GM12878 (cell line): Measurements from ENCODE around the gene ZDHHC7. TPM values are rescaled to one million over a fixed set of nuclear protein-coding genes. Genes with fewer than 3 reads are reported as not detected.

Experiments used
- ATAC-seq: fragments of 200-7000 bp; cut with Tn5 transposase; 3 replicates; pipeline ENCODE4 v1.9.1; 2020; ENCODE audit warnings: mild to moderate bottlenecking, moderate library complexity
- BruUV-seq: library from RNA; stranded (reverse); fragments of 400-500 nt; replicated peaks from 2 replicates; lab custom pipeline; 2021; lab: Mats Ljungman, UMichigan
- CTCF ChIA-PET: fragments of 300-600 bp; sonication (Branson Sonifier 250); formaldehyde crosslinking; extraction: SDS; loops from one replicate; lab custom pipeline; 2021; ENCODE audit warnings: inconsistent platforms; lab: Yijun Ruan, JAX
- POLR2A ChIA-PET: fragments of 350-600 bp; formaldehyde crosslinking; extraction: SDS; loops from one replicate; lab custom pipeline; 2021; ENCODE audit warnings: inconsistent platforms; lab: Charles Lee
- RAD21 ChIA-PET: fragments of 300-600 bp; sonication (Branson Sonifier 250); formaldehyde crosslinking; loops from one replicate; lab custom pipeline; 2023; ENCODE audit warnings: antibody characterized with exemption; ENCODE audit not compliant: unreplicated experiment; lab: Charles Lee
- SMC1A ChIA-PET: fragments of 300-600 bp; sonication (Branson Sonifier 250); formaldehyde crosslinking; loops from one replicate; lab custom pipeline; 2023; ENCODE audit not compliant: unreplicated experiment, uncharacterized antibody; lab: Charles Lee
- DNase-seq: peaks from one replicate; pipeline ENCODE4 v3.0.0-alpha.2; 2011; ENCODE audit warnings: low read depth, low spot score
- FAIRE-seq: peaks from 3 replicates; lab custom pipeline; 2011; peaks lifted over from hg19 to GRCh38; lab: Jason Lieb, UNC
- H2AFZ ChIP-seq: 2 replicates; pipeline ENCODE4 v1.6.0; 2011; ENCODE audit warnings: low read depth, low read length, control low read depth; ENCODE audit not compliant: control insufficient read depth
- H3K27ac ChIP-seq: 2 replicates; pipeline ENCODE4 v1.5.1; 2011; ENCODE audit warnings: control low read depth; ENCODE audit not compliant: control insufficient read depth, insufficient read depth
- H3K27me3 ChIP-seq, 2 experiments: replicated peaks in 1 of 2; 2 replicates each; pipeline versions ENCODE4 v1.6.0 to v1.6.1; 2011; ENCODE audit warnings: low read length in 1 of 2; ENCODE audit not compliant: control insufficient read depth in 2 of 2, insufficient read depth in 2 of 2
- H3K36me3 ChIP-seq, 2 experiments: 2 replicates each; pipeline ENCODE4 v1.5.1; 2011; ENCODE audit warnings: low read length in 1 of 2; ENCODE audit not compliant: control insufficient read depth in 2 of 2, insufficient read depth in 2 of 2
- H3K4me1 ChIP-seq: 2 replicates; pipeline ENCODE4 v1.6.1; 2011; ENCODE audit warnings: mild to moderate bottlenecking, low read length, moderate library complexity, mixed read lengths; ENCODE audit not compliant: control insufficient read depth, insufficient read depth
- H3K4me2 ChIP-seq: 2 replicates; pipeline ENCODE4 v1.6.0; 2011; ENCODE audit warnings: control low read depth; ENCODE audit not compliant: control insufficient read depth, insufficient read depth
- H3K4me3 ChIP-seq: fragments of 200-600 bp; sonication (generic); 2 replicates; pipeline ENCODE4 v1.5.1; 2016
- H3K79me2 ChIP-seq: 2 replicates; pipeline ENCODE4 v1.6.0; 2011; ENCODE audit warnings: low read length; ENCODE audit not compliant: control insufficient read depth, insufficient read depth
- H3K9ac ChIP-seq: 2 replicates; pipeline ENCODE4 v1.8.0; 2011; ENCODE audit warnings: low read length, control low read depth, mixed read lengths; ENCODE audit not compliant: control insufficient read depth, insufficient read depth
- H3K9me3 ChIP-seq: replicated peaks from 3 replicates; pipeline ENCODE4 v1.5.1; 2011; ENCODE audit warnings: mild to moderate bottlenecking, low read length; ENCODE audit not compliant: control insufficient read depth, insufficient read depth
- H4K20me1 ChIP-seq: 2 replicates; pipeline ENCODE4 v1.6.0; 2011; ENCODE audit not compliant: control insufficient read depth, insufficient read depth
- ASH2L ChIP-seq: fragments of 300-600, 200-600 bp; sonication (generic); IDR thresholded peaks from 2 replicates; pipeline ENCODE4 v1.6.1; 2017; ENCODE audit warnings: low read depth, mild to moderate bottlenecking, borderline replicate concordance
- HDGF ChIP-seq: fragments of 450-650 bp; IDR thresholded peaks from 2 replicates; pipeline ENCODE4 v1.6.1; 2016; ENCODE audit warnings: antibody characterized with exemption
- NR2F1 ChIP-seq: fragments of 450-650 bp; conservative IDR thresholded peaks from 2 replicates; pipeline ENCODE4 v1.6.1; 2017; ENCODE audit warnings: mild to moderate bottlenecking
- PAX5 ChIP-seq: IDR thresholded peaks from 2 replicates; pipeline ENCODE4 v1.6.1; 2011; ENCODE audit warnings: low read depth, low read length, borderline replicate concordance
- SMARCA5 ChIP-seq: fragments of 450-650 bp; IDR thresholded peaks from 2 replicates; pipeline ENCODE4 v1.6.1; 2017; ENCODE audit warnings: mild to moderate bottlenecking
- YBX1 ChIP-seq: fragments of 450-650 bp; IDR thresholded peaks from 2 replicates; pipeline ENCODE4 v1.6.1; 2016; ENCODE audit warnings: antibody characterized with exemption
- WGBS: methylation state at CpG from one replicate; pipeline ENCODE4 v1.1.6; 2016; ENCODE audit warnings: low lambda C conversion rate; ENCODE audit not compliant: insufficient replicate concordance, insufficient coverage; ENCODE audit errors: missing lambda C conversion rate; 5-methylcytosine and 5-hydroxymethylcytosine counted together
- in situ Hi-C: fragments of 300-500 bp; cut with MboI; formaldehyde crosslinking; loops from 9 replicates; pipeline ENCODE4 v1.14.3; 2018; ENCODE audit warnings: mixed read lengths
- intact Hi-C: fragments of 100-400 bp; cut with micrococcal nuclease; formaldehyde crosslinking; loops from one replicate; pipeline ENCODE4 v1.14.2; 2022; ENCODE audit not compliant: unreplicated experiment
- polyA plus RNA-seq, 11 experiments: library from polyadenylated mRNA; depleted of rRNA in 4 of 11; unstranded in 6 of 11; stranded (reverse) in 5 of 11; fragments of >200 nt; fragmentation: Nextera tagmentation in 4 of 11; fragmentation: Illumina TruSeq in 1 of 11; extraction: Ambion mirVana in 4 of 11; extraction: Trizol in 1 of 11; gene quantifications; 1 replicate in 1 of 11; 2 replicates in 10 of 11; pipeline versions ENCODE4 v1.2.1 to v1.2.3, GENCODE V29; 2011 to 2016; ENCODE audit warnings: inconsistent platforms in 2 of 11, missing spikeins in 2 of 11, low read depth in 1 of 11
- total RNA-seq, 4 experiments: library from RNA; depleted of rRNA in 3 of 4; stranded (reverse); fragments of >200 nt in 3 of 4; fragmentation: Illumina TruSeq in 1 of 4; extraction: Trizol in 1 of 4; gene quantifications; 2 replicates each; pipeline versions ENCODE4 v1.2.1 to v1.2.3, GENCODE V29; 2013 to 2021
- TF ChIP-seq, protein P1 (sequence below): IDR thresholded peaks from 2 replicates; pipeline ENCODE4 v1.6.1; 2011; ENCODE audit warnings: low read depth, low read length, improper control_type of control experiment, borderline replicate concordance
- TF ChIP-seq, protein P2 (sequence below): fragments of 450-650 bp; conservative IDR thresholded peaks from 2 replicates; pipeline ENCODE4 v1.6.1; 2017; ENCODE audit warnings: mild to moderate bottlenecking, moderate library complexity
- TF ChIP-seq, protein P3 (sequence below): fragments of 450-650 bp; formaldehyde crosslinking; IDR thresholded peaks from 2 replicates; pipeline ENCODE4 v1.4.0; 2022; ENCODE audit warnings: mild to moderate bottlenecking, moderate library complexity
- TF ChIP-seq, protein P4 (sequence below): fragments of 450-650 bp; IDR thresholded peaks from 2 replicates; pipeline ENCODE4 v1.6.1; 2017; ENCODE audit warnings: mild to moderate bottlenecking
- TF ChIP-seq, protein P5 (sequence below), 3 experiments: IDR thresholded peaks in 2 of 3; conservative IDR thresholded peaks in 1 of 3; 2 replicates each; pipeline ENCODE4 v1.5.1; 2011; ENCODE audit warnings: low read depth in 3 of 3, low read length in 3 of 3, mild to moderate bottlenecking in 3 of 3, control low read depth in 2 of 3, moderate library complexity in 2 of 3, inconsistent platforms in 1 of 3, mixed read lengths in 1 of 3; ENCODE audit not compliant: control insufficient read depth in 2 of 3, insufficient read depth in 1 of 3; ENCODE audit errors: extremely low read depth in 1 of 3

ZDHHC7 gene
- total and polyA plus RNA-seq, 10 of the 15 experiments (the other 5 are each of a cell fraction or from before 2014, with no cell fraction given) = 0.87 to 26.0 (median 20.0) TPM

DNA sequence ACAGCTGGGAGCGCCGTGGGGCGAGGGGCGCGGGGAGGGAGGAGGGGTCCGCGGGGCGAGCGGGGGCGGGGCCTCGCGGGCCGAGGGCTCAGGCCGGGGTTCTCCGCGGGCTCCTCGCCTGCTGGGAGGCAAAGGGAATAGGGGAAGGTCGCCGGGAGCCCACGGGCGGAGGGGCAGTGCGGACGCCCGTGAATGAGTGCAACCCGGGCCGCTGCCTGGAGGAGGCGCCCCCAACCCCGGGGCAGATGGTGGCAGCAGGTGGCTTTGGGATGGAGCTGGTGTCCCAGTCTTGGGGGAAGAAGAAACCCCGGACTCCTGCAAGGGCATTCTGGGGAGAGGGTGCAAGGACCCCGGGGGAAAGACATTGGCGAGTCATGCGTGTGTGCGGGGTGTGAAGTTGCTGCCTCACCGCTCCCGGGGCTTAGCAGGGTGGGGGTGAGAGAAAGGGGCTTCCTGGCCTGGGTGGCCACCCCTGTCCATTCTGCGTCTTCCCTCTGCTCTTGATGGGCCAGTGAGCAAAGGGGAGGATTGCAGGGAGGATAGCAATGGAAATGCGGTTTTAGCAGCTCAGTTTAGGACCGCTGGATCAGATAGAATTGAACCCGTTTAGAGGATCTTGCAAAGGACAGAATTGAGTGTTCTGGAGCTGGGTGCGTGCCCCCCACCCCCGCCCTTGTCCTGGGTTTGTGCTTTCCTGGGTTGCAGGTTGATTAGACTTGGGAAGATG, 16.8 kb upstream of the ZDHHC7 start:
- Histone ChIP-seq H4K20me1 (no peaks in the 10 kb centered on the region), H3K27me3 (no peaks in the 10 kb centered on the region), H3K36me3 (no peaks in the 10 kb centered on the region), H3K4me2 (peak overlapping the region; percentile 100), H3K4me1 (peaks cover 20% of the 10 kb centered on the region), H3K27ac (peak overlapping the region; percentile 6), H3K9me3 (no peaks in the 10 kb centered on the region), H2AFZ (peak overlapping the region; percentile 75), H3K4me3 (peak overlapping the region; percentile 82), H3K79me2 (no peaks in the 10 kb centered on the region; the same call in 1 of the 2 replicates), H3K9ac (peak overlapping the region; percentile 69)
- in situ Hi-C loops (no loop called here), intact Hi-C loops (loop anchor here (2.0 to 5.0 kb wide), 2 partner anchors 27 to 59 kb away; no protein-coding TSS in a partner anchor)
- CTCF ChIA-PET = interaction anchor here (0.6 to 3.3 kb wide), 8 partner anchors 16 to 670 kb away, joined by 3 to 29 read pairs (median 6); partner anchors contain the start of gene ZDHHC7
- BruUV-seq = no TSS peak
- peak; percentile 55 for ATAC-seq
- POLR2A ChIA-PET = interaction anchor here (0.6 to 3.6 kb wide), 5 partner anchors 17 to 246 kb away, joined by 3 to 21 read pairs (median 4); partner anchors contain the start of gene ZDHHC7
- FAIRE-seq = no peak
- 1% methylated on average over 24 of the region's 41 CpGs for WGBS
- SMC1A ChIA-PET = interaction anchor here (0.7 to 2.3 kb wide), 5 partner anchors 20 to 33 kb away, joined by 3 to 8 read pairs (median 4); no protein-coding TSS in a partner anchor
- RAD21 ChIA-PET = interaction anchor here (0.7 to 1.5 kb wide), 2 partner anchors 17 to 59 kb away, joined by 6 to 7 read pairs; partner anchors contain the start of gene ZDHHC7
- no peak for DNase-seq
- TF ChIP-seq, protein P1, sequence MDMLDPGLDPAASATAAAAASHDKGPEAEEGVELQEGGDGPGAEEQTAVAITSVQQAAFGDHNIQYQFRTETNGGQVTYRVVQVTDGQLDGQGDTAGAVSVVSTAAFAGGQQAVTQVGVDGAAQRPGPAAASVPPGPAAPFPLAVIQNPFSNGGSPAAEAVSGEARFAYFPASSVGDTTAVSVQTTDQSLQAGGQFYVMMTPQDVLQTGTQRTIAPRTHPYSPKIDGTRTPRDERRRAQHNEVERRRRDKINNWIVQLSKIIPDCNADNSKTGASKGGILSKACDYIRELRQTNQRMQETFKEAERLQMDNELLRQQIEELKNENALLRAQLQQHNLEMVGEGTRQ = no peak
- TF ChIP-seq YBX1 (no peak), ASH2L (no peak), NR2F1 (no peak), SMARCA5 (peak; percentile 51; the same call in 1 of the 2 replicates), HDGF (no peak), PAX5 (no peak)
- TF ChIP-seq, protein P2, sequence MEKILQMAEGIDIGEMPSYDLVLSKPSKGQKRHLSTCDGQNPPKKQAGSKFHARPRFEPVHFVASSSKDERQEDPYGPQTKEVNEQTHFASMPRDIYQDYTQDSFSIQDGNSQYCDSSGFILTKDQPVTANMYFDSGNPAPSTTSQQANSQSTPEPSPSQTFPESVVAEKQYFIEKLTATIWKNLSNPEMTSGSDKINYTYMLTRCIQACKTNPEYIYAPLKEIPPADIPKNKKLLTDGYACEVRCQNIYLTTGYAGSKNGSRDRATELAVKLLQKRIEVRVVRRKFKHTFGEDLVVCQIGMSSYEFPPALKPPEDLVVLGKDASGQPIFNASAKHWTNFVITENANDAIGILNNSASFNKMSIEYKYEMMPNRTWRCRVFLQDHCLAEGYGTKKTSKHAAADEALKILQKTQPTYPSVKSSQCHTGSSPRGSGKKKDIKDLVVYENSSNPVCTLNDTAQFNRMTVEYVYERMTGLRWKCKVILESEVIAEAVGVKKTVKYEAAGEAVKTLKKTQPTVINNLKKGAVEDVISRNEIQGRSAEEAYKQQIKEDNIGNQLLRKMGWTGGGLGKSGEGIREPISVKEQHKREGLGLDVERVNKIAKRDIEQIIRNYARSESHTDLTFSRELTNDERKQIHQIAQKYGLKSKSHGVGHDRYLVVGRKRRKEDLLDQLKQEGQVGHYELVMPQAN = no peak
- TF ChIP-seq, protein P3, sequence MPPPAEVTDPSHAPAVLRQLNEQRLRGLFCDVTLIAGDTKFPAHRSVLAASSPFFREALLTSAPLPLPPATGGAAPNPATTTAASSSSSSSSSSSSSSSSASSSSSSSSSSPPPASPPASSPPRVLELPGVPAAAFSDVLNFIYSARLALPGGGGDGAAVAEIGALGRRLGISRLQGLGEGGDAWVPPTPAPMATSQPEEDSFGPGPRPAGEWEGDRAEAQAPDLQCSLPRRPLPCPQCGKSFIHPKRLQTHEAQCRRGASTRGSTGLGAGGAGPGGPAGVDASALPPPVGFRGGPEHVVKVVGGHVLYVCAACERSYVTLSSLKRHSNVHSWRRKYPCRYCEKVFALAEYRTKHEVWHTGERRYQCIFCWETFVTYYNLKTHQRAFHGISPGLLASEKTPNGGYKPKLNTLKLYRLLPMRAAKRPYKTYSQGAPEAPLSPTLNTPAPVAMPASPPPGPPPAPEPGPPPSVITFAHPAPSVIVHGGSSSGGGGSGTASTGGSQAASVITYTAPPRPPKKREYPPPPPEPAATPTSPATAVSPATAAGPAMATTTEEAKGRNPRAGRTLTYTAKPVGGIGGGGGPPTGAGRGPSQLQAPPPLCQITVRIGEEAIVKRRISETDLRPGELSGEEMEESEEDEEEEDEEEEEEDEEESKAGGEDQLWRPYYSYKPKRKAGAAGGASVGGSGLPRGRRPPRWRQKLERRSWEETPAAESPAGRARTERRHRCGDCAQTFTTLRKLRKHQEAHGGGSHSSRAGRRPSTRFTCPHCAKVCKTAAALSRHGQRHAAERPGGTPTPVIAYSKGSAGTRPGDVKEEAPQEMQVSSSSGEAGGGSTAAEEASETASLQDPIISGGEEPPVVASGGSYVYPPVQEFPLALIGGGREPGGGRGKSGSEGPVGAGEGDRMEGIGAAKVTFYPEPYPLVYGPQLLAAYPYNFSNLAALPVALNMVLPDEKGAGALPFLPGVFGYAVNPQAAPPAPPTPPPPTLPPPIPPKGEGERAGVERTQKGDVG (CRISPR knock-in tag) = no peak
- TF ChIP-seq, protein P4, sequence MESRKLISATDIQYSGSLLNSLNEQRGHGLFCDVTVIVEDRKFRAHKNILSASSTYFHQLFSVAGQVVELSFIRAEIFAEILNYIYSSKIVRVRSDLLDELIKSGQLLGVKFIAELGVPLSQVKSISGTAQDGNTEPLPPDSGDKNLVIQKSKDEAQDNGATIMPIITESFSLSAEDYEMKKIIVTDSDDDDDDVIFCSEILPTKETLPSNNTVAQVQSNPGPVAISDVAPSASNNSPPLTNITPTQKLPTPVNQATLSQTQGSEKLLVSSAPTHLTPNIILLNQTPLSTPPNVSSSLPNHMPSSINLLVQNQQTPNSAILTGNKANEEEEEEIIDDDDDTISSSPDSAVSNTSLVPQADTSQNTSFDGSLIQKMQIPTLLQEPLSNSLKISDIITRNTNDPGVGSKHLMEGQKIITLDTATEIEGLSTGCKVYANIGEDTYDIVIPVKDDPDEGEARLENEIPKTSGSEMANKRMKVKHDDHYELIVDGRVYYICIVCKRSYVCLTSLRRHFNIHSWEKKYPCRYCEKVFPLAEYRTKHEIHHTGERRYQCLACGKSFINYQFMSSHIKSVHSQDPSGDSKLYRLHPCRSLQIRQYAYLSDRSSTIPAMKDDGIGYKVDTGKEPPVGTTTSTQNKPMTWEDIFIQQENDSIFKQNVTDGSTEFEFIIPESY = no peak
- TF ChIP-seq, protein P5, sequence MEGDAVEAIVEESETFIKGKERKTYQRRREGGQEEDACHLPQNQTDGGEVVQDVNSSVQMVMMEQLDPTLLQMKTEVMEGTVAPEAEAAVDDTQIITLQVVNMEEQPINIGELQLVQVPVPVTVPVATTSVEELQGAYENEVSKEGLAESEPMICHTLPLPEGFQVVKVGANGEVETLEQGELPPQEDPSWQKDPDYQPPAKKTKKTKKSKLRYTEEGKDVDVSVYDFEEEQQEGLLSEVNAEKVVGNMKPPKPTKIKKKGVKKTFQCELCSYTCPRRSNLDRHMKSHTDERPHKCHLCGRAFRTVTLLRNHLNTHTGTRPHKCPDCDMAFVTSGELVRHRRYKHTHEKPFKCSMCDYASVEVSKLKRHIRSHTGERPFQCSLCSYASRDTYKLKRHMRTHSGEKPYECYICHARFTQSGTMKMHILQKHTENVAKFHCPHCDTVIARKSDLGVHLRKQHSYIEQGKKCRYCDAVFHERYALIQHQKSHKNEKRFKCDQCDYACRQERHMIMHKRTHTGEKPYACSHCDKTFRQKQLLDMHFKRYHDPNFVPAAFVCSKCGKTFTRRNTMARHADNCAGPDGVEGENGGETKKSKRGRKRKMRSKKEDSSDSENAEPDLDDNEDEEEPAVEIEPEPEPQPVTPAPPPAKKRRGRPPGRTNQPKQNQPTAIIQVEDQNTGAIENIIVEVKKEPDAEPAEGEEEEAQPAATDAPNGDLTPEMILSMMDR (IDR thresholded peaks at IDR 0.05 in 2 of 3, conservative IDR thresholded peaks at IDR 0.05 in 1 of 3; ENCODE audit: control insufficient read depth in 2 of 3, extremely low read depth in 1 of 3, insufficient read depth in 1 of 3, low read depth in 3 of 3, low read length in 3 of 3) = peak; percentile 3 to 34 (median 29); a peak in 2 of 6 replicates
